A673 (cell line): Measurements from ENCODE around the gene WNK4. TPM values are rescaled to one million over a fixed set of nuclear protein-coding genes. Genes with fewer than 3 reads are reported as not detected.

Source experiments
- BruUV-seq: library from RNA; stranded (reverse); fragments of 400-500 nt; replicated peaks from 2 replicates; lab custom pipeline; 2021; lab: Mats Ljungman, UMichigan
- CTCF ChIA-PET: fragments of 300-600 bp; sonication (Branson Sonifier 250); formaldehyde crosslinking; loops from one replicate; lab custom pipeline; 2022; ENCODE audit warnings: antibody characterized with exemption; lab: Charles Lee
- POLR2A ChIA-PET: fragments of 300-600 bp; sonication (Branson Sonifier 250); formaldehyde crosslinking; loops from one replicate; lab custom pipeline; 2022; ENCODE audit warnings: antibody characterized with exemption; ENCODE audit not compliant: low non-redundant PET; lab: Charles Lee
- DNase-seq: peaks from one replicate; pipeline ENCODE4 v3.0.0-alpha.2; 2015; ENCODE audit warnings: low spot score
- H3K27ac ChIP-seq: fragments of 200-600 bp; sonication (generic); 2 replicates; pipeline ENCODE4 v1.5.1; 2016; ENCODE audit warnings: mixed run types, low read depth, mild to moderate bottlenecking, mixed read lengths, antibody characterized with exemption, low read length; ENCODE audit not compliant: poor library complexity, severe bottlenecking
- H3K27me3 ChIP-seq: fragments of 200-600 bp; sonication (generic); replicated peaks from 2 replicates; pipeline ENCODE4 v1.6.1; 2017; ENCODE audit warnings: mixed run types, low read depth, mild to moderate bottlenecking, mixed read lengths, antibody characterized with exemption, low read length; ENCODE audit not compliant: insufficient read depth, poor library complexity
- H3K36me3 ChIP-seq: fragments of 200-600 bp; sonication (generic); 2 replicates; pipeline ENCODE4 v1.6.1; 2016; ENCODE audit warnings: mixed run types, mild to moderate bottlenecking, mixed read lengths, antibody characterized with exemption, low read length; ENCODE audit not compliant: insufficient read depth, poor library complexity, severe bottlenecking
- H3K4me1 ChIP-seq: fragments of 200-600 bp; sonication (generic); 2 replicates; pipeline ENCODE4 v1.6.1; 2017; ENCODE audit warnings: mixed run types, mild to moderate bottlenecking, mixed read lengths, antibody characterized with exemption, low read length; ENCODE audit not compliant: insufficient read depth, poor library complexity, severe bottlenecking
- H3K4me3 ChIP-seq: fragments of 200-600 bp; sonication (generic); 2 replicates; pipeline ENCODE4 v1.5.1; 2016; ENCODE audit warnings: low read depth, mixed run types, mild to moderate bottlenecking, mixed read lengths, low read length; ENCODE audit not compliant: poor library complexity, severe bottlenecking
- H3K9me3 ChIP-seq: fragments of 200-600 bp; sonication (generic); 2 replicates; pipeline ENCODE4 v1.6.1; 2016; ENCODE audit warnings: mixed run types, low read depth, mild to moderate bottlenecking, mixed read lengths, antibody characterized with exemption, low read length; ENCODE audit not compliant: poor library complexity, severe bottlenecking
- CTCF ChIP-seq: fragments of 300-800, 200-600 bp; sonication (generic); conservative IDR thresholded peaks from 2 replicates; pipeline ENCODE4 v1.5.1; 2017; ENCODE audit warnings: low read depth, mild to moderate bottlenecking, antibody characterized with exemption, low read length, moderate library complexity, mixed read lengths
- EZH2 ChIP-seq: fragments of 200-600 bp; sonication (generic); IDR thresholded peaks from 2 replicates; pipeline ENCODE4 v1.6.1; 2017; ENCODE audit warnings: borderline replicate concordance, low read depth, mild to moderate bottlenecking, mixed read lengths, antibody characterized with exemption, low read length; ENCODE audit not compliant: poor library complexity, severe bottlenecking
- intact Hi-C: fragments of 100-400 bp; cut with micrococcal nuclease; formaldehyde crosslinking; loops from one replicate; pipeline ENCODE4 v1.10.0; 2022; ENCODE audit not compliant: unreplicated experiment
- total RNA-seq: library from RNA; stranded (reverse); gene quantifications from 2 replicates; pipeline ENCODE4 v1.2.3, GENCODE V29; 2021

The WNK4 gene
- total RNA-seq, 1 experiment from 2014 or later, result 0.11 TPM

GRCh38 chr17:42781639-42782165, 1.3 kb downstream of the WNK4 start:
- Histone ChIP-seq H3K27me3 (peaks cover 13% of the 10 kb centered on the region), H3K4me3 (no peak overlapping the region), H3K9me3 (no peaks in the 10 kb centered on the region), H3K4me1 (no peaks in the 10 kb centered on the region), H3K27ac (no peak overlapping the region), H3K36me3 (no peaks in the 10 kb centered on the region)
- no peak for DNase-seq
- ChIA-PET POLR2A (no interaction called here), CTCF (no interaction called here)
- BruUV-seq, result no TSS peak
- TF ChIP-seq EZH2 (no peak), CTCF (no peak)
- intact Hi-C loops, result no loop called here

- H3K4me3 ChIP-seq, result no peak overlapping the region
- ChIA-PET POLR2A (no interaction called here), CTCF (no interaction called here)
- H3K4me1 ChIP-seq, result no peaks in the 10 kb centered on the region
- H3K9me3 ChIP-seq, result no peaks in the 10 kb centered on the region
- intact Hi-C loops, result no loop called here
- TF ChIP-seq CTCF, result no peak
- TF ChIP-seq EZH2, result no peak
- H3K27ac ChIP-seq, result no peak overlapping the region
- peaks cover 13% of the 10 kb centered on the region for H3K27me3 ChIP-seq
- H3K36me3 ChIP-seq, result no peaks in the 10 kb centered on the region
- DNase-seq, result no peak
- no TSS peak for BruUV-seq
These were observed 2.0 kb downstream of the WNK4 start for GRCh38 chr17:42782166-42783061.

GRCh38 chr17:42783062-42783790, 2.8 kb downstream of the WNK4 start:
- Histone ChIP-seq H3K36me3 (no peaks in the 10 kb centered on the region), H3K9me3 (no peaks in the 10 kb centered on the region), H3K4me1 (no peaks in the 10 kb centered on the region), H3K27me3 (peaks cover 13% of the 10 kb centered on the region), H3K4me3 (no peak overlapping the region), H3K27ac (no peak overlapping the region)
- no TSS peak for BruUV-seq
- no peak for DNase-seq
- ChIA-PET CTCF (no interaction called here), POLR2A (no interaction called here)
- intact Hi-C loops, result no loop called here
- TF ChIP-seq EZH2 (no peak), CTCF (no peak)
